ENCODE results near the gene CASTOR1. TPM values are rescaled to one million over a fixed set of nuclear protein-coding genes. Genes with fewer than 3 reads are reported as not detected.
A peak's percentile ranks its signal among the peaks of the same experiment; 100 is the strongest.

Gene CASTOR1
- total RNA-seq, 2 donors from 2014 or later, result 19.2 to 19.5 TPM

DNA sequence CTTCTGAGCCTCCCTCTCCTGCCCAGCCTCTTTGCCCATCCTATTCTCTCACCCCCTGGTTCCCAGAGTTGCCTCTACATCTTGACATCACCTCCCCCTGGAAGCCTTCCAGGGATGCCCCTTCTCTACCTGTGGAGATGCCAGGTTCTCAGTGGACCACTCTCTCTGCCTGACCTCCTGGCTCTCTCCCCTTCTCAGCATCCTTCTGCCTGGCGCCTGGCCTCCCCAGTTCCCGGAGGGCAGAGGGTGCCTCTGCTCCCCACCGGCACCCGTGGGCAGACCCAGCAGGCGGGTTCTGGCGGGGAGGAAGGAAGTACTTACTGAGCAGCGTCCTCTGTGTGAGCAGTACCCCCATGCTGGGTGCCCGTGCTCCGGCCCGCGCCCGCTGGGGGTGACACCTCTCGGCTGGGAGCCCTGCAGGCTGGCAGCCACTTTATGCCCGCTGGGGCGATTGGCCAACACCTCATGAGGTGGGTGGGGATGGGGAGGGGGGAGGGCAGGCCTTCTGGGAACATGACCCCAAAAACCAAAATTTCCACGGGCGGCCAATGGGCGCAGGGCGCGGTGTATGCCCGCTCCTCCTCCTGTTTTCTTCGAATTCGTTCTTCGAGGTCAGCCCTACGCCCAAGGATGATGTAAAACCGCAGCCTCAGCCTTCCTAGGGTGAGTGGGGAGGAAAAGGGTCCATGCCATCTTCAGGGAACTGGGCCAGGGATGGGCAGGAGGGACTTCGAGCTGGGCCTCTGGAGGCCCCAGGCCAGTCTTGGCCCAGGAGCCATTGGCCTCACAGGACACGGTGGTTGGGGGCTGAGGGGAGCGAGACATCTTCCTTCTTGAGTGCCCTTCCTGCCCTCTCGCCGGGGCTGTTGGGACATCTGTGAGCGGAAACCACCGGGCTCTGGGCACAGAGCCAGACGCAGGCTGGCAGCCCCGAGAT is 22.6 kb downstream of the CASTOR1 start, which contains the start of gene OSM:
Gene OSM, minus strand, starts transcription at position 407 of the 937 bp plus-strand sequence. Its CDS starts 52 bp downstream, at position 355.
- no peak within 1 kb of the TSS for H3K27ac ChIP-seq (ENCODE audit: low read depth, low read length)
- H3K27me3 Mint-ChIP-seq (ENCODE audit: insufficient read depth), result peaks cover 9% of the 10 kb centered on the region
- DNase-seq, result no peak
- H3K36me3 Mint-ChIP-seq (ENCODE audit: low read depth), result no peaks in the 10 kb centered on the region
- 95 to 96% methylated on average over 23 to 35 of the region's 35 CpGs for WGBS, 2 experiments (ENCODE audit: insufficient coverage in 1 of 2, insufficient read length in 1 of 2)
- H3K27me3 ChIP-seq (ENCODE audit: control insufficient read depth, insufficient read depth, low read length, poor library complexity, severe bottlenecking), result no peaks in the 10 kb centered on the region
- no peak within 1 kb of the TSS for H3K4me3 Mint-ChIP-seq
- no peaks in the 10 kb centered on the region for H3K36me3 ChIP-seq (ENCODE audit: control insufficient read depth, insufficient read depth, low read length)
- TF ChIP-seq, protein P1, sequence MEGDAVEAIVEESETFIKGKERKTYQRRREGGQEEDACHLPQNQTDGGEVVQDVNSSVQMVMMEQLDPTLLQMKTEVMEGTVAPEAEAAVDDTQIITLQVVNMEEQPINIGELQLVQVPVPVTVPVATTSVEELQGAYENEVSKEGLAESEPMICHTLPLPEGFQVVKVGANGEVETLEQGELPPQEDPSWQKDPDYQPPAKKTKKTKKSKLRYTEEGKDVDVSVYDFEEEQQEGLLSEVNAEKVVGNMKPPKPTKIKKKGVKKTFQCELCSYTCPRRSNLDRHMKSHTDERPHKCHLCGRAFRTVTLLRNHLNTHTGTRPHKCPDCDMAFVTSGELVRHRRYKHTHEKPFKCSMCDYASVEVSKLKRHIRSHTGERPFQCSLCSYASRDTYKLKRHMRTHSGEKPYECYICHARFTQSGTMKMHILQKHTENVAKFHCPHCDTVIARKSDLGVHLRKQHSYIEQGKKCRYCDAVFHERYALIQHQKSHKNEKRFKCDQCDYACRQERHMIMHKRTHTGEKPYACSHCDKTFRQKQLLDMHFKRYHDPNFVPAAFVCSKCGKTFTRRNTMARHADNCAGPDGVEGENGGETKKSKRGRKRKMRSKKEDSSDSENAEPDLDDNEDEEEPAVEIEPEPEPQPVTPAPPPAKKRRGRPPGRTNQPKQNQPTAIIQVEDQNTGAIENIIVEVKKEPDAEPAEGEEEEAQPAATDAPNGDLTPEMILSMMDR (conservative IDR thresholded peaks at IDR 0.05), result no peak
- peaks cover 2% of the 10 kb centered on the region for H3K4me1 Mint-ChIP-seq
- H3K9me3 Mint-ChIP-seq, result no peaks in the 10 kb centered on the region
- no peak within 1 kb of the TSS for H3K4me3 ChIP-seq (ENCODE audit: low read length)
- H3K4me1 ChIP-seq (ENCODE audit: control insufficient read depth, insufficient read depth, low read length), result no peaks in the 10 kb centered on the region
- no peak within 1 kb of the TSS for H3K27ac Mint-ChIP-seq
- H3K9me3 ChIP-seq (ENCODE audit: control insufficient read depth, low read length), result no peaks in the 10 kb centered on the region
- no peak within 1 kb of the TSS for H3K9ac ChIP-seq (ENCODE audit: extremely low read depth, low read length, poor library complexity, severe bottlenecking)

DNA sequence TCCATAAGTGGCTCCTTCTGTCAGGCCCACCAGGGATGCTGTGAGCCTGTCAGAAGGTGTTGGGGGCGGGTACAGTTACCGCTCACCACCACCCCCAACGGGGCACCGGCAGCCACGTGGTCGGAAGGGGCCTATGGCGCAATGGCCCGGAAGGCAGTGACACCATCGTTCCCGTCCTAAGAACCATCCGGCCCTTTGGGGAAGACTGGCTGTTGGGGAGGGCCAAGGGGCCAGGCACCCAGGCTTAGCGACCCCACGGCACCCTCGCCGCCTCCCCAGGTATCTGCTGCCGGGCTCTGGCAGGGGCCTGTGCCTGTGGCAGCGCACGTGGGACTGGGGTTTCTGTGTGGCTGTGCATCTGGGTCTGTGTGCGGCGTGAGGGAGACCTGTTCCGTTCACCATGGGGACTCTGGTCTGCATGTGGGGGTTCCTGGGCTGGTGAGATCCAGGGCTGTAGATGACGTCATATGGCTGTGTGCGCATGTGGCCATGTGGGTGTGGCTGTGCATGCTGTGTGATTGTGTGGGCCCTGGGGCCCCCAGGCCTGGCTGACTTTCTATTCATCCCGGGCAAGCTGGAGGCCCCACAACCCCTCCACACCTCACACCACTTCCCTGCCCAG is 23.4 kb downstream of the CASTOR1 start:
- no peaks in the 10 kb centered on the region for H3K36me3 Mint-ChIP-seq (ENCODE audit: low read depth)
- WGBS, 2 experiments (ENCODE audit: insufficient coverage in 1 of 2, insufficient read length in 1 of 2), result 89% methylated on average over 8 to 24 of the region's 24 CpGs

DNA sequence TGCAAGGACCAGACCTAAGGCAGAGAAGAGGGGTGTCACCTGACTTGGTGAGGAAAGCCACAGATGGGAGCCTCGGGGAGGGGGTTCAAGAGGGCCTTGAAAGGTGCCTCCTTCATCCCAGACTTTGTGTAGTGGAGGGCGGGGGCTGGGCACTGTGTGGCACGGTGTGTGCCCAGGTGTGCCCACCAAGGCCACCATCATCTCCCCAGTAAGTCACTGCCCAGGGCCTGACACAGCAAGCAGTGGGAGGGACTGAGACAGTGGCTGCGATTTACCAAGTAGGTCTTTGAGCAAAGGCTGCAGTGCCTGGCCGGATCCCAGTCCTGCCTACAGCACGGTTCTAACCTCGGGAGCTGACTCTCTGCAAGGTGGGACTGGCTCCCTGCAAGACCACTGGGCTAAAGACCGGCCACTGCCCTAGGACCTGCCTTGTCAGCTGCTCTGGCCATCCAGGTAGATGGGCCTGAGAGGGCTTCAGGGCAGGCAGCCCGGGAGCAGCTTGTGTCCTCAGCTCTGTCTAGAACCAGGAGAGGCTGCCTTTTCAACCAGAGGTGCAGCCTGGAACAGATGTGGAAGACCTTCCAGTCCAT is 24.1 kb downstream of the CASTOR1 start:
- Histone ChIP-seq H3K4me3 (ENCODE audit: low read length) (no peak overlapping the region), H3K9me3 (ENCODE audit: control insufficient read depth, low read length) (no peaks in the 10 kb centered on the region), H3K4me1 (ENCODE audit: control insufficient read depth, insufficient read depth, low read length) (no peaks in the 10 kb centered on the region), H3K9ac (ENCODE audit: extremely low read depth, low read length, poor library complexity, severe bottlenecking) (no peak overlapping the region), H3K36me3 (ENCODE audit: control insufficient read depth, insufficient read depth, low read length) (no peaks in the 10 kb centered on the region), H3K27me3 (ENCODE audit: control insufficient read depth, insufficient read depth, low read length, poor library complexity, severe bottlenecking) (no peaks in the 10 kb centered on the region), H3K27ac (ENCODE audit: low read depth, low read length) (no peak overlapping the region)
- H3K36me3 Mint-ChIP-seq (ENCODE audit: low read depth), result no peaks in the 10 kb centered on the region
- H3K4me3 Mint-ChIP-seq, result no peak overlapping the region
- no peak for DNase-seq
- peaks cover 2% of the 10 kb centered on the region for H3K4me1 Mint-ChIP-seq
- no peaks in the 10 kb centered on the region for H3K9me3 Mint-ChIP-seq
- H3K27me3 Mint-ChIP-seq (ENCODE audit: insufficient read depth), result peaks cover 9% of the 10 kb centered on the region
- TF ChIP-seq, protein P1 (conservative IDR thresholded peaks at IDR 0.05), result no peak
- no peak overlapping the region for H3K27ac Mint-ChIP-seq
- WGBS, 2 experiments (ENCODE audit: insufficient coverage in 1 of 2, insufficient read length in 1 of 2), result 91 to 93% methylated on average over 2 to 9 of the region's 9 CpGs

More for the DNA sequence above, 23.4 kb downstream of the CASTOR1 start:
- no peaks in the 10 kb centered on the region for H3K36me3 ChIP-seq (ENCODE audit: control insufficient read depth, insufficient read depth, low read length)
- H3K9me3 ChIP-seq (ENCODE audit: control insufficient read depth, low read length), result no peaks in the 10 kb centered on the region
- H3K27me3 ChIP-seq (ENCODE audit: control insufficient read depth, insufficient read depth, low read length, poor library complexity, severe bottlenecking), result no peaks in the 10 kb centered on the region
- Mint-ChIP-seq H3K4me3 (no peak overlapping the region), H3K9me3 (no peaks in the 10 kb centered on the region), H3K4me1 (peaks cover 2% of the 10 kb centered on the region), H3K27ac (no peak overlapping the region), H3K27me3 (ENCODE audit: insufficient read depth) (peaks cover 9% of the 10 kb centered on the region)
- H3K4me1 ChIP-seq (ENCODE audit: control insufficient read depth, insufficient read depth, low read length), result no peaks in the 10 kb centered on the region
- no peak overlapping the region for H3K4me3 ChIP-seq (ENCODE audit: low read length)
- no peak overlapping the region for H3K27ac ChIP-seq (ENCODE audit: low read depth, low read length)
- TF ChIP-seq, protein P1 (conservative IDR thresholded peaks at IDR 0.05), result no peak
- peak; percentile 67 for DNase-seq
- H3K9ac ChIP-seq (ENCODE audit: extremely low read depth, low read length, poor library complexity, severe bottlenecking), result no peak overlapping the region

All from endodermal cell (in vitro differentiated cells).